Bronchial epithelial cell (primary cell): ENCODE data around the gene PYGB. TPM values are rescaled to one million over a fixed set of nuclear protein-coding genes. Genes with fewer than 3 reads are reported as not detected.

Experiments used
- DNase-seq: peaks from one replicate; pipeline ENCODE4 v3.0.0-alpha.2; 2010; ENCODE audit warnings: low read depth
- FAIRE-seq: peaks from 2 replicates; lab custom pipeline; 2011; peaks lifted over from hg19 to GRCh38; lab: Jason Lieb, UNC
- H3K27me3 ChIP-seq: 2 replicates; pipeline ENCODE4 v1.5.1; 2011; ENCODE audit warnings: low read length; ENCODE audit not compliant: control insufficient read depth, insufficient read depth
- H3K36me3 ChIP-seq: 2 replicates; pipeline ENCODE4 v1.5.1; 2011; ENCODE audit warnings: low read length; ENCODE audit not compliant: control insufficient read depth, insufficient read depth
- H3K4me3 ChIP-seq: 2 replicates; pipeline ENCODE4 v1.5.1; 2011; ENCODE audit warnings: mild to moderate bottlenecking, low read depth, low read length, control low read depth
- CTCF ChIP-seq: IDR thresholded peaks from 2 replicates; pipeline ENCODE4 v1.5.1; 2011; ENCODE audit warnings: mild to moderate bottlenecking, moderate library complexity, low read length, control low read depth, inconsistent platforms; ENCODE audit not compliant: insufficient read depth, severe bottlenecking
- total RNA-seq: library from RNA; depleted of rRNA; stranded (reverse); fragments of >200 nt; gene quantifications from 2 replicates; pipeline ENCODE4 v1.2.1, GENCODE V29; 2014

Gene PYGB
- total RNA-seq, 1 donor from 2014 or later, result 213 TPM

- Histone ChIP-seq H3K36me3 (peaks cover 4% of the 10 kb centered on the region), H3K27me3 (no peaks in the 10 kb centered on the region), H3K4me3 (no peak overlapping the region)
- DNase-seq (no peak), FAIRE-seq (no peak)
- TF ChIP-seq CTCF, result no peak
Observed at GRCh38 chr20:25318471-25319240, 70.8 kb downstream of the PYGB start.

- Histone ChIP-seq H3K36me3 (peaks cover 4% of the 10 kb centered on the region), H3K27me3 (no peaks in the 10 kb centered on the region), H3K4me3 (no peak overlapping the region)
- TF ChIP-seq CTCF, result no peak
- DNase-seq (no peak), FAIRE-seq (no peak)
Observed at GRCh38 chr20:25319241-25320034, 71.6 kb downstream of the PYGB start.

- H3K4me3 ChIP-seq, result no peak overlapping the region
- H3K36me3 ChIP-seq, result peaks cover 4% of the 10 kb centered on the region
- no peak for DNase-seq
Observed at GRCh38 chr20:25320035-25320800, 72.3 kb downstream of the PYGB start.

GRCh38 chr20:25321262-25321831 is 73.5 kb downstream of the PYGB start:
- no peak for TF ChIP-seq CTCF
- H3K36me3 ChIP-seq, result peaks cover 4% of the 10 kb centered on the region
- DNase-seq, result no peak

More at GRCh38 chr20:25320035-25320800, 72.3 kb downstream of the PYGB start:
- TF ChIP-seq CTCF, result no peak
- no peaks in the 10 kb centered on the region for H3K27me3 ChIP-seq
- no peak for FAIRE-seq

GRCh38 chr20:25321991-25322390 is 74.1 kb downstream of the PYGB start:
- H3K27me3 ChIP-seq, result no peaks in the 10 kb centered on the region
- no peak for DNase-seq
- FAIRE-seq, result no peak
- H3K4me3 ChIP-seq, result no peak overlapping the region
- H3K36me3 ChIP-seq, result peaks cover 1% of the 10 kb centered on the region
- TF ChIP-seq CTCF, result no peak

More at GRCh38 chr20:25321262-25321831, 73.5 kb downstream of the PYGB start:
- Histone ChIP-seq H3K4me3 (no peak overlapping the region), H3K27me3 (no peaks in the 10 kb centered on the region)
- peak; percentile 7 for FAIRE-seq
